Astrocyte (in vitro differentiated cells and primary cell): ENCODE data around the gene RGR.

Experiments
- EZH2 ChIP-seq: IDR thresholded peaks from 2 replicates; pipeline ENCODE4 v1.6.1; 2012; ENCODE audit warnings: mild to moderate bottlenecking, low read length, inconsistent platforms; ENCODE audit not compliant: insufficient read depth
- TF ChIP-seq, protein P1 (sequence below): IDR thresholded peaks from 2 replicates; pipeline ENCODE4 v1.5.1; 2011; ENCODE audit warnings: low read depth, mild to moderate bottlenecking, inconsistent platforms, low read length, moderate library complexity; ENCODE audit not compliant: insufficient read depth

- TF ChIP-seq, protein P1, sequence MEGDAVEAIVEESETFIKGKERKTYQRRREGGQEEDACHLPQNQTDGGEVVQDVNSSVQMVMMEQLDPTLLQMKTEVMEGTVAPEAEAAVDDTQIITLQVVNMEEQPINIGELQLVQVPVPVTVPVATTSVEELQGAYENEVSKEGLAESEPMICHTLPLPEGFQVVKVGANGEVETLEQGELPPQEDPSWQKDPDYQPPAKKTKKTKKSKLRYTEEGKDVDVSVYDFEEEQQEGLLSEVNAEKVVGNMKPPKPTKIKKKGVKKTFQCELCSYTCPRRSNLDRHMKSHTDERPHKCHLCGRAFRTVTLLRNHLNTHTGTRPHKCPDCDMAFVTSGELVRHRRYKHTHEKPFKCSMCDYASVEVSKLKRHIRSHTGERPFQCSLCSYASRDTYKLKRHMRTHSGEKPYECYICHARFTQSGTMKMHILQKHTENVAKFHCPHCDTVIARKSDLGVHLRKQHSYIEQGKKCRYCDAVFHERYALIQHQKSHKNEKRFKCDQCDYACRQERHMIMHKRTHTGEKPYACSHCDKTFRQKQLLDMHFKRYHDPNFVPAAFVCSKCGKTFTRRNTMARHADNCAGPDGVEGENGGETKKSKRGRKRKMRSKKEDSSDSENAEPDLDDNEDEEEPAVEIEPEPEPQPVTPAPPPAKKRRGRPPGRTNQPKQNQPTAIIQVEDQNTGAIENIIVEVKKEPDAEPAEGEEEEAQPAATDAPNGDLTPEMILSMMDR: no peak
- no peak for TF ChIP-seq EZH2
Observed at GRCh38 chr10:84201244-84201606, 43.6 kb upstream of the RGR start.
